ENCODE measurements around the gene SAMSN1. TPM values are rescaled to one million over a fixed set of nuclear protein-coding genes. Genes with fewer than 3 reads are reported as not detected.

The SAMSN1 gene
- total and polyA plus RNA-seq, 2 experiments from 2014 or later = 3.2 to 5.4 TPM

DNA sequence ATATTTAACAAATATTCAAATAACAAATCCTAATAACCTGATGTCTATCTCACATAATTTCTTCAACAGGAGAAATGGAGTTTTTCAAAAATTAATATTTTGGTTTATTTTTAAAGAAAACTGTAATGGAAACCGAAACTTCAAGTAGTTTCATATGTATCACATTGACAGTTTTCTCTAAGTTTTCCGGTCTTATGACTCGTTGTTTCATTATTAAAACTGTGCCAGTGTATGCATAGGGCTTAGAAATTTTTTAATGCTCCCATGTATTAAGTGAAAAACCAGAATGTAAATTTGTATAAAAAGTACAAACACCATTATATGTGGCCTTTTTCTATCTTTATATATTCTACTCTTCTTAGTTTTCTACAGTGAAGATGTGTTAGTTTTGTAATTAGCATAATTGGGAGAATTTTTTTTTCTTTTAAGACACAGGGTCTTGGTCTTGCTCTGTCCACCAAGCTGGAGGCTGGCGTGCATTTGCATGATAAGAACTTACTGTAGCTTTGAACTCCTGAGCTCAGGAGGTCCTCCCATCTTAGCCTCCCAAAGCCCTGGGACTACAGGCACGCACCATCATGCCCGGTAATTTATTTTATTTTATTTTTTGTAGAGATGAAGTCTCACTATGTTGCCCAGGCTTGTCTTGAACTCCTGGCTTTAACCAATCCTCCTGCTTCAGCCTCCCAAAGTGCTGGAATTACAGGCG is 43.9 kb upstream of the SAMSN1 start (continued):
- no peak for TF ChIP-seq ZNF331 (CRISPR knock-in tag; IDR thresholded peaks at IDR 0.05; ENCODE audit: low read depth)
- no peak for TF ChIP-seq NANOG (IDR thresholded peaks at IDR 0.05; ENCODE audit: borderline replicate concordance)
- TF ChIP-seq CREB1 (CRISPR knock-in tag; IDR thresholded peaks at IDR 0.05; ENCODE audit: low read depth) = no peak
- TF ChIP-seq ZNF114 (CRISPR knock-in tag; IDR thresholded peaks at IDR 0.05) = no peak

DNA sequence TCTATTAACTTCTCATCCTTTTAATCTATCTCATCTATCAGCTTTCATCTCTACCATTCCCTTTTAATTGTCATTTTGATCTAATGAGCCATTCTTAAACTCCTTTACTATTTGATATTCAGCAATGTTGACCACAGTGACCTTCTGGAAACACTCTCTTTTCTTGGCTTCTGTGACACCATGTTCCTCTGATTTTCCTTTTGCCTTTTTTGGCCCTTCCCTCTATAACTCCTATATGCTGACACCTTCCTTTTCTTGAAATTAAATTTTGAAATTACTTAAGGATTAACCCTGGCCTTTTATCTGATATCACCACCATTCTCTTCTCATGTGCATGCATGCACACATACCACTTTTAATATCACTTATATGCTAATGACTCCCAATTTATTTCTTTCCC is 41.2 kb upstream of the SAMSN1 start:
- Histone ChIP-seq H4K20me1 (replicated peaks; ENCODE audit: insufficient read depth) (no peaks in the 10 kb centered on the region), H2AFZ (no peak overlapping the region), H3K4me3 (no peak overlapping the region), H3K27ac (ENCODE audit: low read depth) (no peak overlapping the region), H3K36me3 (ENCODE audit: insufficient read depth) (no peaks in the 10 kb centered on the region), H3K9me2 (ENCODE audit: insufficient read depth) (no peaks in the 10 kb centered on the region), H3F3A (replicated peaks; ENCODE audit: low read depth) (no peaks in the 10 kb centered on the region), H3K4me2 (no peak overlapping the region), H3K27me3 (ENCODE audit: insufficient read depth) (no peaks in the 10 kb centered on the region), H3K4me1 (ENCODE audit: insufficient read depth) (no peaks in the 10 kb centered on the region), H3K79me2 (replicated peaks; ENCODE audit: insufficient read depth) (no peaks in the 10 kb centered on the region)
- Mint-ChIP-seq H3K4me1 (peaks cover 3% of the 10 kb centered on the region; the same call in 1 of the 3 replicates), H3K27me3 (ENCODE audit: insufficient read depth, low read depth, poor library complexity) (no peaks in the 10 kb centered on the region), H3K36me3 (ENCODE audit: low read depth) (0 out of 3 replicates have a peak, but pooled peaks cover 3% of the 10 kb centered on the region), H3K9me3 (no peaks in the 10 kb centered on the region), H3K27ac (no peak overlapping the region), H3K4me3 (no peak overlapping the region)
- ATAC-seq = no peak
- DNase-seq (ENCODE audit: low spot score) = no peak
- TF ChIP-seq ZNF331 (CRISPR knock-in tag; IDR thresholded peaks at IDR 0.05; ENCODE audit: low read depth) (no peak), CREB1 (CRISPR knock-in tag; IDR thresholded peaks at IDR 0.05; ENCODE audit: low read depth) (no peak), ZNF114 (CRISPR knock-in tag; IDR thresholded peaks at IDR 0.05) (no peak), EZH2phosphoT487 (IDR thresholded peaks at IDR 0.05; ENCODE audit: unreplicated experiment) (no peak), NANOG (IDR thresholded peaks at IDR 0.05; ENCODE audit: borderline replicate concordance) (no peak), EZH2 (IDR thresholded peaks at IDR 0.05; ENCODE audit: low read depth, unreplicated experiment) (no peak), STAT1 (IDR thresholded peaks at IDR 0.05; ENCODE audit: unreplicated experiment) (no peak), POLR2AphosphoS5 (IDR thresholded peaks at IDR 0.05; ENCODE audit: low read depth) (no peak)
- TF ChIP-seq, protein P1, sequence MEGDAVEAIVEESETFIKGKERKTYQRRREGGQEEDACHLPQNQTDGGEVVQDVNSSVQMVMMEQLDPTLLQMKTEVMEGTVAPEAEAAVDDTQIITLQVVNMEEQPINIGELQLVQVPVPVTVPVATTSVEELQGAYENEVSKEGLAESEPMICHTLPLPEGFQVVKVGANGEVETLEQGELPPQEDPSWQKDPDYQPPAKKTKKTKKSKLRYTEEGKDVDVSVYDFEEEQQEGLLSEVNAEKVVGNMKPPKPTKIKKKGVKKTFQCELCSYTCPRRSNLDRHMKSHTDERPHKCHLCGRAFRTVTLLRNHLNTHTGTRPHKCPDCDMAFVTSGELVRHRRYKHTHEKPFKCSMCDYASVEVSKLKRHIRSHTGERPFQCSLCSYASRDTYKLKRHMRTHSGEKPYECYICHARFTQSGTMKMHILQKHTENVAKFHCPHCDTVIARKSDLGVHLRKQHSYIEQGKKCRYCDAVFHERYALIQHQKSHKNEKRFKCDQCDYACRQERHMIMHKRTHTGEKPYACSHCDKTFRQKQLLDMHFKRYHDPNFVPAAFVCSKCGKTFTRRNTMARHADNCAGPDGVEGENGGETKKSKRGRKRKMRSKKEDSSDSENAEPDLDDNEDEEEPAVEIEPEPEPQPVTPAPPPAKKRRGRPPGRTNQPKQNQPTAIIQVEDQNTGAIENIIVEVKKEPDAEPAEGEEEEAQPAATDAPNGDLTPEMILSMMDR (conservative IDR thresholded peaks at IDR 0.05; ENCODE audit: low read depth in 2 of 2) = no peak
- TF ChIP-seq, protein P2, sequence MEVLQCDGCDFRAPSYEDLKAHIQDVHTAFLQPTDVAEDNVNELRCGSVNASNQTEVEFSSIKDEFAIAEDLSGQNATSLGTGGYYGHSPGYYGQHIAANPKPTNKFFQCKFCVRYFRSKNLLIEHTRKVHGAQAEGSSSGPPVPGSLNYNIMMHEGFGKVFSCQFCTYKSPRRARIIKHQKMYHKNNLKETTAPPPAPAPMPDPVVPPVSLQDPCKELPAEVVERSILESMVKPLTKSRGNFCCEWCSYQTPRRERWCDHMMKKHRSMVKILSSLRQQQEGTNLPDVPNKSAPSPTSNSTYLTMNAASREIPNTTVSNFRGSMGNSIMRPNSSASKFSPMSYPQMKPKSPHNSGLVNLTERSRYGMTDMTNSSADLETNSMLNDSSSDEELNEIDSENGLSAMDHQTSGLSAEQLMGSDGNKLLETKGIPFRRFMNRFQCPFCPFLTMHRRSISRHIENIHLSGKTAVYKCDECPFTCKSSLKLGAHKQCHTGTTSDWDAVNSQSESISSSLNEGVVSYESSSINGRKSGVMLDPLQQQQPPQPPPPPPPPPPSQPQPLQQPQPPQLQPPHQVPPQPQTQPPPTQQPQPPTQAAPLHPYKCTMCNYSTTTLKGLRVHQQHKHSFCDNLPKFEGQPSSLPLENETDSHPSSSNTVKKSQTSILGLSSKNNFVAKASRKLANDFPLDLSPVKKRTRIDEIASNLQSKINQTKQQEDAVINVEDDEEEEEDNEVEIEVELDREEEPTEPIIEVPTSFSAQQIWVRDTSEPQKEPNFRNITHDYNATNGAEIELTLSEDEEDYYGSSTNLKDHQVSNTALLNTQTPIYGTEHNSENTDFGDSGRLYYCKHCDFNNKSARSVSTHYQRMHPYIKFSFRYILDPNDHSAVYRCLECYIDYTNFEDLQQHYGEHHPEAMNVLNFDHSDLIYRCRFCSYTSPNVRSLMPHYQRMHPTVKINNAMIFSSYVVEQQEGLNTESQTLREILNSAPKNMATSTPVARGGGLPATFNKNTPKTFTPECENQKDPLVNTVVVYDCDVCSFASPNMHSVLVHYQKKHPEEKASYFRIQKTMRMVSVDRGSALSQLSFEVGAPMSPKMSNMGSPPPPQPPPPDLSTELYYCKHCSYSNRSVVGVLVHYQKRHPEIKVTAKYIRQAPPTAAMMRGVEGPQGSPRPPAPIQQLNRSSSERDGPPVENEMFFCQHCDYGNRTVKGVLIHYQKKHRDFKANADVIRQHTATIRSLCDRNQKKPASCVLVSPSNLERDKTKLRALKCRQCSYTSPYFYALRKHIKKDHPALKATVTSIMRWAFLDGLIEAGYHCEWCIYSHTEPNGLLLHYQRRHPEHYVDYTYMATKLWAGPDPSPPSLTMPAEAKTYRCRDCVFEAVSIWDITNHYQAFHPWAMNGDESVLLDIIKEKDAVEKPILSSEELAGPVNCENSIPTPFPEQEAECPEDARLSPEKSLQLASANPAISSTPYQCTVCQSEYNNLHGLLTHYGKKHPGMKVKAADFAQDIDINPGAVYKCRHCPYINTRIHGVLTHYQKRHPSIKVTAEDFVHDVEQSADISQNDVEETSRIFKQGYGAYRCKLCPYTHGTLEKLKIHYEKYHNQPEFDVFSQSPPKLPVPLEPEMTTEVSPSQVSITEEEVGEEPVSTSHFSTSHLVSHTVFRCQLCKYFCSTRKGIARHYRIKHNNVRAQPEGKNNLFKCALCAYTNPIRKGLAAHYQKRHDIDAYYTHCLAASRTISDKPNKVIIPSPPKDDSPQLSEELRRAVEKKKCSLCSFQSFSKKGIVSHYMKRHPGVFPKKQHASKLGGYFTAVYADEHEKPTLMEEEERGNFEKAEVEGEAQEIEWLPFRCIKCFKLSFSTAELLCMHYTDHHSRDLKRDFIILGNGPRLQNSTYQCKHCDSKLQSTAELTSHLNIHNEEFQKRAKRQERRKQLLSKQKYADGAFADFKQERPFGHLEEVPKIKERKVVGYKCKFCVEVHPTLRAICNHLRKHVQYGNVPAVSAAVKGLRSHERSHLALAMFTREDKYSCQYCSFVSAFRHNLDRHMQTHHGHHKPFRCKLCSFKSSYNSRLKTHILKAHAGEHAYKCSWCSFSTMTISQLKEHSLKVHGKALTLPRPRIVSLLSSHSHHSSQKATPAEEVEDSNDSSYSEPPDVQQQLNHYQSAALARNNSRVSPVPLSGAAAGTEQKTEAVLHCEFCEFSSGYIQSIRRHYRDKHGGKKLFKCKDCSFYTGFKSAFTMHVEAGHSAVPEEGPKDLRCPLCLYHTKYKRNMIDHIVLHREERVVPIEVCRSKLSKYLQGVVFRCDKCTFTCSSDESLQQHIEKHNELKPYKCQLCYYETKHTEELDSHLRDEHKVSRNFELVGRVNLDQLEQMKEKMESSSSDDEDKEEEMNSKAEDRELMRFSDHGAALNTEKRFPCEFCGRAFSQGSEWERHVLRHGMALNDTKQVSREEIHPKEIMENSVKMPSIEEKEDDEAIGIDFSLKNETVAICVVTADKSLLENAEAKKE (CRISPR knock-in tag; IDR thresholded peaks at IDR 0.05) = no peak
- TF ChIP-seq, protein P3, sequence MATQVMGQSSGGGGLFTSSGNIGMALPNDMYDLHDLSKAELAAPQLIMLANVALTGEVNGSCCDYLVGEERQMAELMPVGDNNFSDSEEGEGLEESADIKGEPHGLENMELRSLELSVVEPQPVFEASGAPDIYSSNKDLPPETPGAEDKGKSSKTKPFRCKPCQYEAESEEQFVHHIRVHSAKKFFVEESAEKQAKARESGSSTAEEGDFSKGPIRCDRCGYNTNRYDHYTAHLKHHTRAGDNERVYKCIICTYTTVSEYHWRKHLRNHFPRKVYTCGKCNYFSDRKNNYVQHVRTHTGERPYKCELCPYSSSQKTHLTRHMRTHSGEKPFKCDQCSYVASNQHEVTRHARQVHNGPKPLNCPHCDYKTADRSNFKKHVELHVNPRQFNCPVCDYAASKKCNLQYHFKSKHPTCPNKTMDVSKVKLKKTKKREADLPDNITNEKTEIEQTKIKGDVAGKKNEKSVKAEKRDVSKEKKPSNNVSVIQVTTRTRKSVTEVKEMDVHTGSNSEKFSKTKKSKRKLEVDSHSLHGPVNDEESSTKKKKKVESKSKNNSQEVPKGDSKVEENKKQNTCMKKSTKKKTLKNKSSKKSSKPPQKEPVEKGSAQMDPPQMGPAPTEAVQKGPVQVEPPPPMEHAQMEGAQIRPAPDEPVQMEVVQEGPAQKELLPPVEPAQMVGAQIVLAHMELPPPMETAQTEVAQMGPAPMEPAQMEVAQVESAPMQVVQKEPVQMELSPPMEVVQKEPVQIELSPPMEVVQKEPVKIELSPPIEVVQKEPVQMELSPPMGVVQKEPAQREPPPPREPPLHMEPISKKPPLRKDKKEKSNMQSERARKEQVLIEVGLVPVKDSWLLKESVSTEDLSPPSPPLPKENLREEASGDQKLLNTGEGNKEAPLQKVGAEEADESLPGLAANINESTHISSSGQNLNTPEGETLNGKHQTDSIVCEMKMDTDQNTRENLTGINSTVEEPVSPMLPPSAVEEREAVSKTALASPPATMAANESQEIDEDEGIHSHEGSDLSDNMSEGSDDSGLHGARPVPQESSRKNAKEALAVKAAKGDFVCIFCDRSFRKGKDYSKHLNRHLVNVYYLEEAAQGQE (IDR thresholded peaks at IDR 0.05; ENCODE audit: unreplicated experiment) = no peak
- TF ChIP-seq, protein P4, sequence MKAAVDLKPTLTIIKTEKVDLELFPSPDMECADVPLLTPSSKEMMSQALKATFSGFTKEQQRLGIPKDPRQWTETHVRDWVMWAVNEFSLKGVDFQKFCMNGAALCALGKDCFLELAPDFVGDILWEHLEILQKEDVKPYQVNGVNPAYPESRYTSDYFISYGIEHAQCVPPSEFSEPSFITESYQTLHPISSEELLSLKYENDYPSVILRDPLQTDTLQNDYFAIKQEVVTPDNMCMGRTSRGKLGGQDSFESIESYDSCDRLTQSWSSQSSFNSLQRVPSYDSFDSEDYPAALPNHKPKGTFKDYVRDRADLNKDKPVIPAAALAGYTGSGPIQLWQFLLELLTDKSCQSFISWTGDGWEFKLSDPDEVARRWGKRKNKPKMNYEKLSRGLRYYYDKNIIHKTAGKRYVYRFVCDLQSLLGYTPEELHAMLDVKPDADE (IDR thresholded peaks at IDR 0.05) = no peak
